SK-N-SH (cell line): ENCODE measurements around the gene SRMS. TPM values are rescaled to one million over a fixed set of nuclear protein-coding genes. Genes with fewer than 3 reads are reported as not detected.

Experiments
- CTCF ChIA-PET: fragments of 300-600, 350-600 bp; formaldehyde crosslinking; extraction: SDS; loops from one replicate; lab custom pipeline; 2021; lab: Yijun Ruan, JAX
- POLR2A ChIA-PET: fragments of 350-600 bp; sonication (Branson Sonifier 250); formaldehyde crosslinking; extraction: SDS; loops from one replicate; lab custom pipeline; 2020; ENCODE audit warnings: antibody characterized with exemption, inconsistent platforms; lab: Yijun Ruan, JAX
- DNase-seq: peaks from one replicate; pipeline ENCODE4 v3.0.0; 2012
- H2AFZ ChIP-seq: fragments of 200-600 bp; sonication (generic); 2 replicates; pipeline ENCODE4 v1.8.1; 2016; ENCODE audit warnings: antibody characterized with exemption, mild to moderate bottlenecking, low read depth
- H3F3A ChIP-seq: fragments of 200-600 bp; sonication (generic); replicated peaks from 2 replicates; pipeline ENCODE3; 2016; ENCODE audit warnings: antibody characterized with exemption, mild to moderate bottlenecking; ENCODE audit not compliant: insufficient read depth
- H3K27ac ChIP-seq, 2 experiments: fragments of 200-500 bp in 1 of 2; fragments of 200-600 bp in 1 of 2; sonication (Bioruptor generic) in 1 of 2; sonication (generic), shearing (Covaris generic) in 1 of 2; 2 replicates each; pipeline versions ENCODE4 v1.5.1 to v1.6.1; 2014 to 2016; ENCODE audit warnings: low read depth in 2 of 2, inconsistent platforms in 1 of 2, low read length in 1 of 2, mild to moderate bottlenecking in 1 of 2, mixed read lengths in 1 of 2
- H3K27me3 ChIP-seq: fragments of 200-600 bp; sonication (generic), shearing (Covaris generic); 2 replicates; pipeline ENCODE4 v1.6.1; 2016; ENCODE audit warnings: mixed run types; ENCODE audit not compliant: insufficient read depth
- H3K36me3 ChIP-seq, 2 experiments: fragments of 200-500 bp in 1 of 2; fragments of 200-600 bp in 1 of 2; sonication (Bioruptor generic) in 1 of 2; sonication (generic) in 1 of 2; replicated peaks in 1 of 2; 2 replicates each; pipeline versions ENCODE3 to v1.5.1; 2014 to 2016; ENCODE audit warnings: low read length in 1 of 2, mild to moderate bottlenecking in 1 of 2; ENCODE audit not compliant: insufficient read depth in 2 of 2, control insufficient read depth in 1 of 2
- H3K4me1 ChIP-seq, 2 experiments: fragments of 200-500 bp in 1 of 2; fragments of 200-600 bp in 1 of 2; sonication (Bioruptor generic) in 1 of 2; sonication (generic), shearing (Covaris generic) in 1 of 2; 2 replicates each; pipeline versions ENCODE4 v1.5.1 to v1.6.1; 2014 to 2016; ENCODE audit warnings: low read depth in 1 of 2, low read length in 1 of 2, mixed run types in 1 of 2; ENCODE audit not compliant: insufficient read depth in 2 of 2, control insufficient read depth in 1 of 2
- H3K4me2 ChIP-seq: fragments of 200-600 bp; sonication (generic), shearing (Covaris generic); 2 replicates; pipeline ENCODE4 v1.6.1; 2017; ENCODE audit warnings: mixed run types
- H3K4me3 ChIP-seq, 2 experiments: fragments of 200-500 bp in 1 of 2; fragments of 200-600 bp in 1 of 2; sonication (Bioruptor generic) in 1 of 2; sonication (generic), shearing (Covaris generic) in 1 of 2; 2 replicates each; pipeline versions ENCODE4 v1.5.1 to v1.8.1; 2014 to 2016; ENCODE audit warnings: low read depth in 2 of 2, inconsistent platforms in 1 of 2, low read length in 1 of 2, mild to moderate bottlenecking in 1 of 2, mixed read lengths in 1 of 2, moderate library complexity in 1 of 2
- H3K79me2 ChIP-seq: fragments of 200-600 bp; sonication (generic); 2 replicates; pipeline ENCODE4 v1.8.1; 2017; ENCODE audit warnings: mild to moderate bottlenecking; ENCODE audit not compliant: insufficient read depth
- H3K9ac ChIP-seq: fragments of 200-600 bp; sonication (generic); 2 replicates; pipeline ENCODE4 v1.6.1; 2017; ENCODE audit warnings: mixed run types
- H3K9me2 ChIP-seq: fragments of 200-600 bp; sonication (generic); 2 replicates; pipeline ENCODE4 v1.6.1; 2017; ENCODE audit warnings: mixed run types
- H3K9me3 ChIP-seq: fragments of 200-600 bp; sonication (generic); 2 replicates; pipeline ENCODE4 v1.6.1; 2017; ENCODE audit warnings: mixed run types, mild to moderate bottlenecking, moderate library complexity
- H4K20me1 ChIP-seq: fragments of 200-600 bp; sonication (generic); 2 replicates; pipeline ENCODE4 v1.6.1; 2017; ENCODE audit warnings: mild to moderate bottlenecking, mixed run types; ENCODE audit not compliant: insufficient read depth
- CTCF ChIP-seq: fragments of 200-600 bp; sonication (generic); IDR thresholded peaks from 2 replicates; pipeline ENCODE4 v1.6.1; 2017; ENCODE audit warnings: antibody characterized with exemption, mild to moderate bottlenecking, moderate library complexity
- ELF1 ChIP-seq: IDR thresholded peaks from 2 replicates; pipeline ENCODE4 v1.4.0; 2012
- EP300 ChIP-seq, 2 experiments: IDR thresholded peaks; 2 replicates each; pipeline versions ENCODE4 v1.4.0 to v1.6.1; 2012; ENCODE audit warnings: borderline replicate concordance in 1 of 2, low read depth in 1 of 2, low read length in 1 of 2
- EZH2phosphoT487 ChIP-seq: fragments of 200-600 bp; sonication (generic); IDR thresholded peaks from 2 replicates; pipeline ENCODE4 v1.6.1; 2017; ENCODE audit warnings: low read depth, mixed run types, mild to moderate bottlenecking, antibody characterized with exemption, moderate library complexity, borderline replicate concordance
- FOSL2 ChIP-seq: IDR thresholded peaks from 2 replicates; pipeline ENCODE4 v1.4.0; 2012; ENCODE audit warnings: low read depth, mild to moderate bottlenecking, moderate library complexity, borderline replicate concordance
- FOXJ3 ChIP-seq: sonication (generic); formaldehyde crosslinking; IDR thresholded peaks from 2 replicates; pipeline ENCODE4 v1.5.1; 2020; ENCODE audit warnings: mild to moderate bottlenecking, missing genetic modification reagents
- FOXM1 ChIP-seq: IDR thresholded peaks from 2 replicates; pipeline ENCODE4 v1.4.0; 2012; ENCODE audit warnings: low read depth, mild to moderate bottlenecking
- GABPA ChIP-seq: IDR thresholded peaks from 2 replicates; pipeline ENCODE4 v1.4.0; 2012; ENCODE audit warnings: low read depth, mild to moderate bottlenecking
- JUND ChIP-seq: IDR thresholded peaks from 2 replicates; pipeline ENCODE4 v1.4.0; 2012
- MEF2A ChIP-seq: IDR thresholded peaks from 2 replicates; pipeline ENCODE4 v1.4.0; 2012; ENCODE audit warnings: low read depth, borderline replicate concordance
- NFIC ChIP-seq: IDR thresholded peaks from 2 replicates; pipeline ENCODE4 v1.4.0; 2012; ENCODE audit warnings: borderline replicate concordance
- PBX3 ChIP-seq: IDR thresholded peaks from 2 replicates; pipeline ENCODE4; 2012
- POLR2AphosphoS5 ChIP-seq: IDR thresholded peaks from 2 replicates; pipeline ENCODE4 v1.6.1; 2012; ENCODE audit warnings: low read depth, low read length
- RXRA ChIP-seq: IDR thresholded peaks from 2 replicates; pipeline ENCODE4 v1.4.0; 2012; ENCODE audit warnings: low read depth, mild to moderate bottlenecking, borderline replicate concordance
- TCF12 ChIP-seq: IDR thresholded peaks from 2 replicates; pipeline ENCODE4 v1.4.0; 2012
- USF1 ChIP-seq: IDR thresholded peaks from 2 replicates; pipeline ENCODE4 v1.4.0; 2012; ENCODE audit warnings: low read depth, borderline replicate concordance
- WGBS: methylation state at CpG from one replicate; pipeline ENCODE4 v1.1.6; 2017; ENCODE audit warnings: low lambda C conversion rate; 5-methylcytosine and 5-hydroxymethylcytosine counted together
- polyA plus RNA-seq, 3 experiments: library from polyadenylated mRNA; depleted of rRNA; stranded (reverse); fragments of >200 nt; gene quantifications; 2 replicates each; pipeline ENCODE4 v1.2.3, GENCODE V29; 2012

The SRMS gene
- polyA plus RNA-seq, 1 of the 3 experiments (the other 2 are of a cell fraction): not detected

GRCh38 chr20:63530788-63531160 lies 16.8 kb downstream of the SRMS start (continued):
- TF ChIP-seq GABPA: no peak
- TF ChIP-seq EP300 (IDR thresholded peaks at IDR 0.05; ENCODE audit: borderline replicate concordance in 1 of 2, low read depth in 1 of 2, low read length in 1 of 2): no peak

GRCh38 chr20:63529861-63530787 lies 17.4 kb downstream of the SRMS start:
- no peak for TF ChIP-seq POLR2AphosphoS5
- TF ChIP-seq ELF1: no peak
- no peak for TF ChIP-seq USF1
- no peak for TF ChIP-seq FOXM1
- TF ChIP-seq TCF12: no peak
- no peak for TF ChIP-seq MEF2A
- no peak for TF ChIP-seq GABPA
- no peak for TF ChIP-seq NFIC
- no peak for TF ChIP-seq RXRA
- TF ChIP-seq EZH2phosphoT487: no peak
- no peak for TF ChIP-seq FOXJ3
- no peak for TF ChIP-seq JUND
- no peak for TF ChIP-seq PBX3
- TF ChIP-seq FOSL2: no peak
- no peak for TF ChIP-seq CTCF
- CTCF ChIA-PET: interaction anchor here (1.1 to 5.2 kb wide), 4 partner anchors 9 to 60 kb away, joined by 3 to 25 read pairs (median 10); no protein-coding TSS in a partner anchor
- H3K4me2 ChIP-seq: no peak overlapping the region

More at GRCh38 chr20:63529861-63530787, 17.4 kb downstream of the SRMS start:
- H2AFZ ChIP-seq: no peak overlapping the region
- peak; percentile 35 for DNase-seq
- POLR2A ChIA-PET: interaction anchor here (1.1 to 1.2 kb wide), 2 partner anchors 9 to 28 kb away, joined by 3 to 4 read pairs; partner anchors contain the start of gene PPDPF
- no peak overlapping the region for H3K27ac ChIP-seq
- no peak overlapping the region for H3K9ac ChIP-seq
- no peaks in the 10 kb centered on the region for H3K9me3 ChIP-seq
- H3K4me1 ChIP-seq: no peaks in the 10 kb centered on the region
- WGBS: 86% methylated on average over 19 of the region's 39 CpGs
- H3K79me2 ChIP-seq: no peaks in the 10 kb centered on the region
- H3K4me3 ChIP-seq: no peak overlapping the region
- H4K20me1 ChIP-seq: peaks cover 6% of the 10 kb centered on the region; the same call in 1 of the 2 replicates
- H3K36me3 ChIP-seq: no peaks in the 10 kb centered on the region
- H3K27me3 ChIP-seq: no peaks in the 10 kb centered on the region
- H3F3A ChIP-seq: peaks cover 21% of the 10 kb centered on the region
- no peaks in the 10 kb centered on the region for H3K9me2 ChIP-seq
